HepG2 (cell line): ENCODE data around the gene SNRNP48. TPM values are rescaled to one million over a fixed set of nuclear protein-coding genes. Genes with fewer than 3 reads are reported as not detected.

Experiments
- ATAC-seq: fragments of 200-7000 bp; cut with Tn5 transposase; 3 replicates; pipeline ENCODE4 v1.9.1; 2020; ENCODE audit warnings: mild to moderate bottlenecking, moderate library complexity
- BruUV-seq: library from RNA; stranded (reverse); fragments of 400-500 nt; replicated peaks from 2 replicates; lab custom pipeline; 2021; lab: Mats Ljungman, UMichigan
- CTCF ChIA-PET: fragments of 300-600 bp; formaldehyde crosslinking; extraction: SDS; loops from one replicate; lab custom pipeline; 2021; ENCODE audit warnings: low total read pairs, inconsistent platforms, low intra/inter-chr PET ratio; lab: Yijun Ruan, JAX
- POLR2A ChIA-PET: fragments of 350-600 bp; sonication (Branson Sonifier 250); formaldehyde crosslinking; loops from one replicate; lab custom pipeline; 2020; ENCODE audit warnings: antibody characterized with exemption, inconsistent platforms; lab: Yijun Ruan, JAX
- DNase-seq: peaks from one replicate; pipeline ENCODE4 v3.0.0-alpha.2; 2015; ENCODE audit warnings: low spot score
- FAIRE-seq: peaks from 3 replicates; lab custom pipeline; 2011; peaks lifted over from hg19 to GRCh38; lab: Jason Lieb, UNC
- H2AFZ ChIP-seq: one replicate; pipeline ENCODE4 v1.6.1; 2011; ENCODE audit warnings: low read length, inconsistent platforms
- H3K27ac ChIP-seq: fragments of 300-600 bp; 3 replicates; pipeline ENCODE4 v1.8.0; 2011; ENCODE audit warnings: mixed run types, mild to moderate bottlenecking, mixed read lengths, low read length, inconsistent platforms; ENCODE audit not compliant: insufficient read depth; ENCODE audit errors: extremely low read length
- H3K27me3 ChIP-seq, 2 experiments: fragments of 200-600 bp in 1 of 2; 2 replicates in 1 of 2; 3 replicates in 1 of 2; pipeline versions ENCODE4 v1.6.0 to v1.8.0; 2011; ENCODE audit warnings: low read length in 2 of 2, mild to moderate bottlenecking in 2 of 2, moderate library complexity in 2 of 2, inconsistent platforms in 1 of 2; ENCODE audit not compliant: insufficient read depth in 2 of 2, control insufficient read depth in 1 of 2
- H3K36me3 ChIP-seq, 2 experiments: fragments of 200-600 bp in 1 of 2; replicated peaks in 1 of 2; 2 replicates in 1 of 2; 3 replicates in 1 of 2; pipeline versions ENCODE4 v1.5.1 to v1.8.0; 2011; ENCODE audit warnings: low read length in 2 of 2, inconsistent platforms in 1 of 2; ENCODE audit not compliant: insufficient read depth in 2 of 2, control insufficient read depth in 1 of 2
- H3K4me1 ChIP-seq: 2 replicates; pipeline ENCODE4 v1.5.1; 2012; ENCODE audit warnings: low read length, inconsistent platforms; ENCODE audit not compliant: insufficient read depth
- H3K4me2 ChIP-seq: 2 replicates; pipeline ENCODE4 v1.6.0; 2011; ENCODE audit warnings: low read depth, low read length, inconsistent platforms
- H3K4me3 ChIP-seq, 3 experiments: fragments of 200-600 bp in 1 of 3; sonication (generic), shearing (Covaris generic) in 1 of 3; replicated peaks in 1 of 3; 2 replicates each; pipeline ENCODE4 v1.5.1; 2011 to 2016; ENCODE audit warnings: low read length in 3 of 3, inconsistent platforms in 2 of 3, low read depth in 2 of 3, mild to moderate bottlenecking in 2 of 3, control low read depth in 1 of 3, mixed read lengths in 1 of 3; ENCODE audit not compliant: insufficient read depth in 1 of 3
- H3K79me2 ChIP-seq: one replicate; pipeline ENCODE4 v1.6.1; 2011; ENCODE audit warnings: low read length, inconsistent platforms; ENCODE audit not compliant: insufficient read depth
- H3K9ac ChIP-seq: 2 replicates; pipeline ENCODE4 v1.6.0; 2011; ENCODE audit warnings: mild to moderate bottlenecking, low read depth, low read length, inconsistent platforms; ENCODE audit not compliant: insufficient read depth
- H3K9me3 ChIP-seq: 2 replicates; pipeline ENCODE4 v1.5.1; 2012; ENCODE audit warnings: mild to moderate bottlenecking, low read length
- H4K20me1 ChIP-seq: 2 replicates; pipeline ENCODE4 v1.6.0; 2011; ENCODE audit warnings: inconsistent platforms, mild to moderate bottlenecking, low read length, moderate library complexity; ENCODE audit not compliant: insufficient read depth
- AGO2 ChIP-seq: fragments of 200-400 bp; formaldehyde crosslinking; optimal IDR thresholded peaks from 2 replicates; pipeline ENCODE3; 2017; ENCODE audit warnings: mild to moderate bottlenecking, low read depth, low read length, moderate library complexity
- HNF1B ChIP-seq: sonication (generic); formaldehyde crosslinking; IDR thresholded peaks from 2 replicates; pipeline ENCODE4 v1.5.1; 2020; ENCODE audit warnings: mild to moderate bottlenecking, moderate library complexity, missing genetic modification reagents
- MEIS1 ChIP-seq: sonication (generic); formaldehyde crosslinking; IDR thresholded peaks from 2 replicates; pipeline ENCODE4 v1.9.0; 2021; ENCODE audit warnings: mild to moderate bottlenecking, missing genetic modification reagents, moderate library complexity, borderline replicate concordance
- NAIF1 ChIP-seq: sonication (generic); formaldehyde crosslinking; IDR thresholded peaks from 2 replicates; pipeline ENCODE4 v1.5.0; 2020; ENCODE audit warnings: mild to moderate bottlenecking, missing genetic modification reagents, borderline replicate concordance
- POLR2G ChIP-seq: fragments of 200-400 bp; formaldehyde crosslinking; IDR thresholded peaks from 2 replicates; pipeline ENCODE4 v1.6.1; 2018; ENCODE audit warnings: mild to moderate bottlenecking, low read depth, low read length, moderate library complexity
- SAFB2 ChIP-seq: sonication (generic); formaldehyde crosslinking; IDR thresholded peaks from 2 replicates; pipeline ENCODE4 v1.5.1; 2020; ENCODE audit warnings: missing genetic modification reagents, low read depth, mild to moderate bottlenecking, borderline replicate concordance
- SRSF1 ChIP-seq: fragments of 200-400 bp; formaldehyde crosslinking; optimal IDR thresholded peaks from 2 replicates; pipeline ENCODE3; 2017; ENCODE audit warnings: mild to moderate bottlenecking, low read depth, low read length, moderate library complexity
- ZBTB38 ChIP-seq: sonication (generic); formaldehyde crosslinking; IDR thresholded peaks from 2 replicates; pipeline ENCODE4 v1.5.1; 2020; ENCODE audit warnings: mild to moderate bottlenecking, missing genetic modification reagents
- ZNF101 ChIP-seq: sonication (generic); formaldehyde crosslinking; IDR thresholded peaks from 2 replicates; pipeline ENCODE4 v1.4.0; 2020; ENCODE audit warnings: mild to moderate bottlenecking, low read depth, missing genetic modification reagents, borderline replicate concordance
- ZNF816 ChIP-seq: sonication (generic); formaldehyde crosslinking; IDR thresholded peaks from 2 replicates; pipeline ENCODE4 v1.8.0; 2022; ENCODE audit warnings: missing genetic modification reagents, mild to moderate bottlenecking, borderline replicate concordance
- WGBS: methylation state at CpG from one replicate; pipeline ENCODE4 v1.1.6; 2017; ENCODE audit warnings: low lambda C conversion rate; 5-methylcytosine and 5-hydroxymethylcytosine counted together
- in situ Hi-C: cut with HindIII; loops from 2 replicates; pipeline ENCODE4 v1.10.0; 2017; ENCODE audit warnings: low pct_unique_long_range_greater_than_20kb; ENCODE audit not compliant: extremely low pct_ligation_motif_present
- intact Hi-C: fragments of 100-400 bp; cut with micrococcal nuclease; formaldehyde crosslinking; loops from one replicate; pipeline ENCODE4 v1.10.0; 2022; ENCODE audit not compliant: unreplicated experiment
- polyA plus RNA-seq, 8 experiments: library from polyadenylated mRNA; depleted of rRNA in 3 of 8; stranded (reverse) in 7 of 8; unstranded in 1 of 8; fragments of >200 nt; fragmentation: Illumina TruSeq in 4 of 8; extraction: Trizol in 4 of 8; gene quantifications; 2 replicates each; pipeline versions ENCODE4 v1.2.1 to v1.2.3, GENCODE V29; 2011 to 2016; ENCODE audit warnings: low read depth in 4 of 8, missing spikeins in 1 of 8, mixed read lengths in 1 of 8; ENCODE audit not compliant: insufficient read depth in 1 of 8
- total RNA-seq, 5 experiments: library from RNA; depleted of rRNA; stranded (reverse); fragments of >200 nt; fragmentation: Illumina TruSeq; extraction: Trizol; gene quantifications; 2 replicates each; pipeline ENCODE4 v1.2.3, GENCODE V29; 2016; ENCODE audit warnings: low read depth in 1 of 5
- TF ChIP-seq, protein P1 (sequence below): sonication (generic); formaldehyde crosslinking; conservative IDR thresholded peaks from 2 replicates; pipeline ENCODE4 v1.8.0; 2022; ENCODE audit warnings: mild to moderate bottlenecking, moderate library complexity, missing genetic modification reagents
- TF ChIP-seq, protein P2 (sequence below): sonication (generic); formaldehyde crosslinking; IDR thresholded peaks from 2 replicates; pipeline ENCODE4 v1.4.0; 2020; ENCODE audit warnings: mild to moderate bottlenecking, low read depth, missing genetic modification reagents
- TF ChIP-seq, protein P3 (sequence below): IDR thresholded peaks from 2 replicates; pipeline ENCODE4 v1.6.1; 2016; ENCODE audit warnings: mild to moderate bottlenecking, missing biosample characterization, missing genetic modification reagents

SNRNP48 gene
- total and polyA plus RNA-seq, 2 of the 13 experiments (the other 11 are each of a cell fraction or from before 2014, with no cell fraction given), result 17.5 to 47.5 TPM

- TF ChIP-seq, protein P1, sequence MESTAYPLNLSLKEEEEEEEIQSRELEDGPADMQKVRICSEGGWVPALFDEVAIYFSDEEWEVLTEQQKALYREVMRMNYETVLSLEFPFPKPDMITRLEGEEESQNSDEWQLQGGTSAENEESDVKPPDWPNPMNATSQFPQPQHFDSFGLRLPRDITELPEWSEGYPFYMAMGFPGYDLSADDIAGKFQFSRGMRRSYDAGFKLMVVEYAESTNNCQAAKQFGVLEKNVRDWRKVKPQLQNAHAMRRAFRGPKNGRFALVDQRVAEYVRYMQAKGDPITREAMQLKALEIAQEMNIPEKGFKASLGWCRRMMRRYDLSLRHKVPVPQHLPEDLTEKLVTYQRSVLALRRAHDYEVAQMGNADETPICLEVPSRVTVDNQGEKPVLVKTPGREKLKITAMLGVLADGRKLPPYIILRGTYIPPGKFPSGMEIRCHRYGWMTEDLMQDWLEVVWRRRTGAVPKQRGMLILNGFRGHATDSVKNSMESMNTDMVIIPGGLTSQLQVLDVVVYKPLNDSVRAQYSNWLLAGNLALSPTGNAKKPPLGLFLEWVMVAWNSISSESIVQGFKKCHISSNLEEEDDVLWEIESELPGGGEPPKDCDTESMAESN (CRISPR knock-in tag), result 0 out of 2 replicates have a peak, but pooled peaks have one; percentile 49
- no peak for TF ChIP-seq ZNF101 (CRISPR knock-in tag)
- TF ChIP-seq, all 625 proteins: peak for 95
These were observed 8.9 kb upstream of the SNRNP48 start (continued) for GRCh38 chr6:7580927-7581618.

GRCh38 chr6:7585287-7585930, 4.6 kb upstream of the SNRNP48 start:
- DNase-seq, result no peak
- WGBS, result 96% methylated on average over 28 of the region's 28 CpGs
- ChIA-PET POLR2A (no interaction called here), CTCF (no interaction called here)
- no peak overlapping the region for H3K4me3 ChIP-seq
- H3K27me3 ChIP-seq, result no peaks in the 10 kb centered on the region
- no peak for FAIRE-seq
- no TSS peak for BruUV-seq
- peaks cover 32 to 50% of the 10 kb centered on the region in 2 experiments for H3K36me3 ChIP-seq
- no peak overlapping the region for H3K27ac ChIP-seq
- in situ Hi-C loops, result no loop called here
- no peak overlapping the region for H3K4me2 ChIP-seq
- H4K20me1 ChIP-seq, result peaks cover 9% of the 10 kb centered on the region; the same call in 1 of the 2 replicates
- H3K9ac ChIP-seq, result no peak overlapping the region
- H3K79me2 ChIP-seq, result peaks cover 8% of the 10 kb centered on the region
- H2AFZ ChIP-seq, result no peak overlapping the region
- no peaks in the 10 kb centered on the region for H3K9me3 ChIP-seq
- H3K4me1 ChIP-seq, result peaks cover 24% of the 10 kb centered on the region
- ATAC-seq, result no peak
- intact Hi-C loops, result no loop called here
- TF ChIP-seq ZNF816 (CRISPR knock-in tag) (0 out of 2 replicates have a peak, but pooled peaks have one; percentile 46), HNF1B (0 out of 2 replicates have a peak, but pooled peaks have one; percentile 8), NAIF1 (CRISPR knock-in tag) (no peak), SRSF1 (peak; percentile 42), AGO2 (peak; percentile 88), MEIS1 (no peak), SAFB2 (no peak), POLR2G (peak; percentile 43), ZBTB38 (0 out of 2 replicates have a peak, but pooled peaks have one; percentile 28)
- TF ChIP-seq, protein P2, sequence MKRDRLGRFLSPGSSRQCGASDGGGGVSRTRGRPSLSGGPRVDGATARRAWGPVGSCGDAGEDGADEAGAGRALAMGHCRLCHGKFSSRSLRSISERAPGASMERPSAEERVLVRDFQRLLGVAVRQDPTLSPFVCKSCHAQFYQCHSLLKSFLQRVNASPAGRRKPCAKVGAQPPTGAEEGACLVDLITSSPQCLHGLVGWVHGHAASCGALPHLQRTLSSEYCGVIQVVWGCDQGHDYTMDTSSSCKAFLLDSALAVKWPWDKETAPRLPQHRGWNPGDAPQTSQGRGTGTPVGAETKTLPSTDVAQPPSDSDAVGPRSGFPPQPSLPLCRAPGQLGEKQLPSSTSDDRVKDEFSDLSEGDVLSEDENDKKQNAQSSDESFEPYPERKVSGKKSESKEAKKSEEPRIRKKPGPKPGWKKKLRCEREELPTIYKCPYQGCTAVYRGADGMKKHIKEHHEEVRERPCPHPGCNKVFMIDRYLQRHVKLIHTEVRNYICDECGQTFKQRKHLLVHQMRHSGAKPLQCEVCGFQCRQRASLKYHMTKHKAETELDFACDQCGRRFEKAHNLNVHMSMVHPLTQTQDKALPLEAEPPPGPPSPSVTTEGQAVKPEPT (CRISPR knock-in tag), result peak; percentile 32; the same call in 1 of the 2 replicates
- TF ChIP-seq, protein P3, sequence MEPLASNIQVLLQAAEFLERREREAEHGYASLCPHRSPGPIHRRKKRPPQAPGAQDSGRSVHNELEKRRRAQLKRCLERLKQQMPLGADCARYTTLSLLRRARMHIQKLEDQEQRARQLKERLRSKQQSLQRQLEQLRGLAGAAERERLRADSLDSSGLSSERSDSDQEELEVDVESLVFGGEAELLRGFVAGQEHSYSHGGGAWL, result no peak
